GM19468 (cell line): ENCODE data around the gene TK1.

Experiments
- ATAC-seq: cut with Tn5 transposase; IDR thresholded peaks from one replicate; pipeline ENCODE4 v1.9.1; 2021; ENCODE audit warnings: mild to moderate bottlenecking, moderate library complexity, moderate number of reproducible peaks; ENCODE audit not compliant: unreplicated experiment; ENCODE audit errors: extremely low read depth

TK1 gene

GRCh38 chr17:78223061-78223460 is 36.2 kb upstream of the TK1 start:
- no peak for ATAC-seq

GRCh38 chr17:78219396-78220150 is 32.7 kb upstream of the TK1 start:
- ATAC-seq: no peak

GRCh38 chr17:78214706-78215061 is 27.8 kb upstream of the TK1 start:
- no peak for ATAC-seq

GRCh38 chr17:78214016-78214705 is 27.3 kb upstream of the TK1 start, which contains the start of gene BIRC5:
Gene BIRC5, plus strand, starts transcription at chr17:78214253. Its CDS starts 64 bp downstream, at chr17:78214317.
- ATAC-seq: peak; percentile 32

- ATAC-seq: no peak
Observed at GRCh38 chr17:78211032-78211431, 24.2 kb upstream of the TK1 start.

- no peak for ATAC-seq
Observed at GRCh38 chr17:78210111-78210510, 23.3 kb upstream of the TK1 start.

GRCh38 chr17:78208486-78208885 is 21.6 kb upstream of the TK1 start:
- no peak for ATAC-seq

- no peak for ATAC-seq
Observed at GRCh38 chr17:78206298-78206697, 19.4 kb upstream of the TK1 start.

- ATAC-seq: no peak
Observed at GRCh38 chr17:78205124-78205775, 18.4 kb upstream of the TK1 start.

GRCh38 chr17:78204387-78205123 is 17.7 kb upstream of the TK1 start:
- no peak for ATAC-seq

- no peak for ATAC-seq
Observed at GRCh38 chr17:78202666-78203065, 15.8 kb upstream of the TK1 start.

- ATAC-seq: no peak
Observed at GRCh38 chr17:78200451-78200850, 13.6 kb upstream of the TK1 start.

- ATAC-seq: no peak
Observed at GRCh38 chr17:78197147-78197832, 10.4 kb upstream of the TK1 start.

GRCh38 chr17:78196716-78197115 is 9.9 kb upstream of the TK1 start:
- no peak for ATAC-seq

- no peak for ATAC-seq
Observed at GRCh38 chr17:78185981-78186691, 716 bp downstream of the TK1 start.

- no peak for ATAC-seq
Observed at GRCh38 chr17:78184868-78185267, 2.0 kb downstream of the TK1 start.

GRCh38 chr17:78184351-78184750 is 2.5 kb downstream of the TK1 start:
- no peak for ATAC-seq

- ATAC-seq: no peak
Observed at GRCh38 chr17:78183916-78184315, 2.9 kb downstream of the TK1 start.

- ATAC-seq: no peak
Observed at GRCh38 chr17:78182504-78182903, 4.3 kb downstream of the TK1 start.
